ENCODE data around the gene LAGE3.
"Not testable (repeated sequence)": the region's sequence is repeated elsewhere in the genome, so short reads cannot be mapped to it uniquely, and the experiment has no call there.

The LAGE3 gene

GRCh38 chrX:154502098-154502497 is 23.0 kb upstream of the LAGE3 start:
- no peak for DNase-seq

GRCh38 chrX:154501423-154501822 is 22.3 kb upstream of the LAGE3 start:
- not testable (repeated sequence) for DNase-seq

- DNase-seq = not testable (repeated sequence)
Measured at GRCh38 chrX:154496591-154497137, 17.6 kb upstream of the LAGE3 start.

- no peak for DNase-seq
Measured at GRCh38 chrX:154495472-154495922, 16.4 kb upstream of the LAGE3 start.

GRCh38 chrX:154494715-154495114 is 15.6 kb upstream of the LAGE3 start:
- no peak for DNase-seq

- DNase-seq = peak; percentile 13 to 95 (median 86)
Measured at GRCh38 chrX:154490414-154491083, 11.5 kb upstream of the LAGE3 start, which contains the start of gene SLC10A3. SLC10A3 (minus strand) TSS chrX:154490629; CDS start chrX:154488940, 1,689 bp downstream.

GRCh38 chrX:154490021-154490413 is 10.9 kb upstream of the LAGE3 start:
- DNase-seq = peak in 9 of 51 donors; percentile 1 to 35 (median 19)

- DNase-seq = no peak
Measured at GRCh38 chrX:154489182-154489581, 10.1 kb upstream of the LAGE3 start.

- DNase-seq = no peak
Measured at GRCh38 chrX:154488336-154489075, 9.4 kb upstream of the LAGE3 start.

GRCh38 chrX:154487518-154488290 is 8.6 kb upstream of the LAGE3 start:
- DNase-seq = no peak

GRCh38 chrX:154486396-154487207 is 7.5 kb upstream of the LAGE3 start, which contains the start of gene UBL4A:
UBL4A (minus strand) TSS chrX:154486615; CDS start chrX:154486584, 31 bp downstream.
- DNase-seq = peak in 29 of 51 donors; percentile 3 to 69 (median 32)

- peak in 7 of 51 donors; percentile 5 to 28 (median 18) for DNase-seq
Measured at GRCh38 chrX:154486052-154486395, 6.9 kb upstream of the LAGE3 start.

- no peak for DNase-seq
Measured at GRCh38 chrX:154485150-154486051, 6.3 kb upstream of the LAGE3 start.

GRCh38 chrX:154484255-154485149 is 5.4 kb upstream of the LAGE3 start:
- no peak for DNase-seq

- DNase-seq = no peak
Measured at GRCh38 chrX:154483325-154483724, 4.2 kb upstream of the LAGE3 start.

GRCh38 chrX:154482786-154483185 is 3.7 kb upstream of the LAGE3 start:
- no peak for DNase-seq

GRCh38 chrX:154481911-154482601 is 3.0 kb upstream of the LAGE3 start:
- DNase-seq = no peak

GRCh38 chrX:154481195-154481594 is 2.1 kb upstream of the LAGE3 start:
- no peak for DNase-seq
